PC-3 (cell line): ENCODE results near the gene EIF1. TPM values are rescaled to one million over a fixed set of nuclear protein-coding genes. Genes with fewer than 3 reads are reported as not detected.

ENCODE experiments used
- ATAC-seq: fragments of 200-7000 bp; cut with Tn5 transposase; 2 replicates; pipeline ENCODE4 v1.9.1; 2020; ENCODE audit warnings: mild to moderate bottlenecking, moderate library complexity
- BruUV-seq: library from RNA; stranded (reverse); fragments of 400-500 nt; replicated peaks from 2 replicates; lab custom pipeline; 2021; lab: Mats Ljungman, UMichigan
- CTCF ChIA-PET: fragments of 300-600 bp; sonication (Branson Sonifier 250); formaldehyde crosslinking; loops from one replicate; lab custom pipeline; 2022; ENCODE audit warnings: antibody characterized with exemption; lab: Charles Lee
- POLR2A ChIA-PET: fragments of 300-600 bp; sonication (Branson Sonifier 250); formaldehyde crosslinking; loops from one replicate; lab custom pipeline; 2022; ENCODE audit warnings: antibody characterized with exemption; ENCODE audit not compliant: unreplicated experiment; lab: Charles Lee
- DNase-seq: peaks from one replicate; pipeline ENCODE4 v3.0.0-alpha.2; 2015
- H2AFZ ChIP-seq: fragments of 300-600 bp; sonication (generic); 2 replicates; pipeline ENCODE4 v1.6.0; 2016; ENCODE audit warnings: antibody characterized with exemption, low read length
- H3F3A ChIP-seq: fragments of 300-600 bp; sonication (generic); one replicate; pipeline ENCODE4 v1.6.0; 2017; ENCODE audit warnings: antibody characterized with exemption, low read length, control low read depth, mild to moderate bottlenecking; ENCODE audit not compliant: unreplicated experiment
- H3K27ac ChIP-seq: fragments of 300-600 bp; sonication (generic); 2 replicates; pipeline ENCODE4 v1.5.1; 2016; ENCODE audit warnings: mild to moderate bottlenecking, low read length
- H3K27me3 ChIP-seq: fragments of 300-600 bp; sonication (generic); 2 replicates; pipeline ENCODE4 v1.6.1; 2016; ENCODE audit warnings: low read length, mixed read lengths
- H3K36me3 ChIP-seq: fragments of 300-600 bp; sonication (generic); 2 replicates; pipeline ENCODE4 v1.6.1; 2016; ENCODE audit warnings: low read depth, mixed run types, low read length, mixed read lengths
- H3K4me1 ChIP-seq: fragments of 300-600 bp; sonication (generic); 2 replicates; pipeline ENCODE4 v1.5.1; 2016; ENCODE audit warnings: low read length; ENCODE audit not compliant: insufficient read depth
- H3K4me2 ChIP-seq: fragments of 300-600 bp; sonication (generic); 2 replicates; pipeline ENCODE4 v1.6.0; 2016; ENCODE audit warnings: low read length
- H3K4me3 ChIP-seq: fragments of 300-600 bp; sonication (generic); 2 replicates; pipeline ENCODE4 v1.5.1; 2016; ENCODE audit warnings: mild to moderate bottlenecking, low read length, mixed read lengths
- H3K79me2 ChIP-seq: fragments of 300-600 bp; sonication (generic); 2 replicates; pipeline ENCODE4 v1.6.1; 2017; ENCODE audit warnings: low read length, mixed read lengths
- H3K9ac ChIP-seq: fragments of 300-600 bp; sonication (generic); 2 replicates; pipeline ENCODE4 v1.6.0; 2016; ENCODE audit warnings: mild to moderate bottlenecking, low read length
- H3K9me2 ChIP-seq: fragments of 300-600 bp; sonication (generic); replicated peaks from 2 replicates; pipeline ENCODE4 v1.6.1; 2016; ENCODE audit warnings: mixed run types, low read length, mixed read lengths
- H3K9me3 ChIP-seq: fragments of 300-600 bp; sonication (generic); 2 replicates; pipeline ENCODE4 v1.6.1; 2016; ENCODE audit warnings: low read length, mixed read lengths
- H4K20me1 ChIP-seq: fragments of 300-600 bp; sonication (generic); 2 replicates; pipeline ENCODE4 v1.6.1; 2016; ENCODE audit warnings: low read length, mixed read lengths
- EZH2 ChIP-seq: fragments of 300-600 bp; sonication (generic); IDR thresholded peaks from one replicate; pipeline ENCODE4 v1.6.1; 2017; ENCODE audit warnings: antibody characterized with exemption, mild to moderate bottlenecking, low read length; ENCODE audit not compliant: unreplicated experiment
- EZH2phosphoT487 ChIP-seq: fragments of 300-600 bp; sonication (generic); IDR thresholded peaks from 2 replicates; pipeline ENCODE4 v1.6.1; 2018; ENCODE audit warnings: mild to moderate bottlenecking, antibody characterized with exemption, low read length, borderline replicate concordance
- intact Hi-C: fragments of 100-400 bp; cut with micrococcal nuclease; formaldehyde crosslinking; loops from 2 replicates; pipeline ENCODE4 v1.9.0; 2023
- total RNA-seq: library from RNA; depleted of rRNA; stranded (reverse); fragments of >200 nt; gene quantifications from 2 replicates; pipeline ENCODE4 v1.2.3, GENCODE V29; 2014
- TF ChIP-seq, protein P1 (sequence below): fragments of 300-600 bp; sonication (generic); conservative IDR thresholded peaks from 2 replicates; pipeline ENCODE4 v1.5.1; 2017; ENCODE audit warnings: antibody characterized with exemption, low read depth, mild to moderate bottlenecking, low read length

Gene EIF1
- total RNA-seq, 1 experiment from 2014 or later: 88.7 TPM

DNA sequence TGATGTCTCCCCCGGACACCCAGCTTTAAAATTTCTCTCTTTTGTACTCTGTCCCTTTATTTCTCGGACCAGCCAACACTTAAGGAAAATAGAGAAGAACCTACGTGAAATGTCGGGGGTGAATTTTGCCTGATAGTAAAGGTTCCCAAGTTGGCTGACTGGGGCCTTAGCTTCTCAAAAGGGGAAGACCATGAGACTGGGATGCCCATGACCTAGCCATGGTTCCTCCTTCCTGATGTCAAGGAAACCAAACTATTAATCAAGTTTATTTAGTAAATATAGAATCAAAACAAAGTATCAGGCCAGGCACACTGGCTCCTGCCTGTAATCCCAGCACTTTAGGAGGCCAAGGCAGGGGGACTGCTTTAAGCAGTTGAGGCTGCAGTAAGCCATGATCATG is 2.4 kb upstream of the EIF1 start:
- no TSS peak for BruUV-seq
- CTCF ChIA-PET: no interaction called here
- H2AFZ ChIP-seq: no peak overlapping the region
- H3K36me3 ChIP-seq: peaks cover 21% of the 10 kb centered on the region
- peaks cover 15% of the 10 kb centered on the region for H3F3A ChIP-seq
- POLR2A ChIA-PET: no interaction called here
- no peak for TF ChIP-seq EZH2
- TF ChIP-seq, protein P1, sequence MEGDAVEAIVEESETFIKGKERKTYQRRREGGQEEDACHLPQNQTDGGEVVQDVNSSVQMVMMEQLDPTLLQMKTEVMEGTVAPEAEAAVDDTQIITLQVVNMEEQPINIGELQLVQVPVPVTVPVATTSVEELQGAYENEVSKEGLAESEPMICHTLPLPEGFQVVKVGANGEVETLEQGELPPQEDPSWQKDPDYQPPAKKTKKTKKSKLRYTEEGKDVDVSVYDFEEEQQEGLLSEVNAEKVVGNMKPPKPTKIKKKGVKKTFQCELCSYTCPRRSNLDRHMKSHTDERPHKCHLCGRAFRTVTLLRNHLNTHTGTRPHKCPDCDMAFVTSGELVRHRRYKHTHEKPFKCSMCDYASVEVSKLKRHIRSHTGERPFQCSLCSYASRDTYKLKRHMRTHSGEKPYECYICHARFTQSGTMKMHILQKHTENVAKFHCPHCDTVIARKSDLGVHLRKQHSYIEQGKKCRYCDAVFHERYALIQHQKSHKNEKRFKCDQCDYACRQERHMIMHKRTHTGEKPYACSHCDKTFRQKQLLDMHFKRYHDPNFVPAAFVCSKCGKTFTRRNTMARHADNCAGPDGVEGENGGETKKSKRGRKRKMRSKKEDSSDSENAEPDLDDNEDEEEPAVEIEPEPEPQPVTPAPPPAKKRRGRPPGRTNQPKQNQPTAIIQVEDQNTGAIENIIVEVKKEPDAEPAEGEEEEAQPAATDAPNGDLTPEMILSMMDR: no peak
- TF ChIP-seq EZH2phosphoT487: no peak
- ATAC-seq: no peak
- no peak overlapping the region for H3K27ac ChIP-seq
- intact Hi-C loops: no loop called here
- H4K20me1 ChIP-seq: peaks cover 21% of the 10 kb centered on the region
- DNase-seq: no peak
- no peak overlapping the region for H3K4me3 ChIP-seq
- H3K27me3 ChIP-seq: no peaks in the 10 kb centered on the region
- no peak overlapping the region for H3K4me2 ChIP-seq
- H3K79me2 ChIP-seq: peaks cover 25% of the 10 kb centered on the region
- H3K9me2 ChIP-seq: no peaks in the 10 kb centered on the region
- H3K9ac ChIP-seq: no peak overlapping the region
- H3K9me3 ChIP-seq: no peaks in the 10 kb centered on the region
- peaks cover 6% of the 10 kb centered on the region; the same call in 1 of the 2 replicates for H3K4me1 ChIP-seq

DNA sequence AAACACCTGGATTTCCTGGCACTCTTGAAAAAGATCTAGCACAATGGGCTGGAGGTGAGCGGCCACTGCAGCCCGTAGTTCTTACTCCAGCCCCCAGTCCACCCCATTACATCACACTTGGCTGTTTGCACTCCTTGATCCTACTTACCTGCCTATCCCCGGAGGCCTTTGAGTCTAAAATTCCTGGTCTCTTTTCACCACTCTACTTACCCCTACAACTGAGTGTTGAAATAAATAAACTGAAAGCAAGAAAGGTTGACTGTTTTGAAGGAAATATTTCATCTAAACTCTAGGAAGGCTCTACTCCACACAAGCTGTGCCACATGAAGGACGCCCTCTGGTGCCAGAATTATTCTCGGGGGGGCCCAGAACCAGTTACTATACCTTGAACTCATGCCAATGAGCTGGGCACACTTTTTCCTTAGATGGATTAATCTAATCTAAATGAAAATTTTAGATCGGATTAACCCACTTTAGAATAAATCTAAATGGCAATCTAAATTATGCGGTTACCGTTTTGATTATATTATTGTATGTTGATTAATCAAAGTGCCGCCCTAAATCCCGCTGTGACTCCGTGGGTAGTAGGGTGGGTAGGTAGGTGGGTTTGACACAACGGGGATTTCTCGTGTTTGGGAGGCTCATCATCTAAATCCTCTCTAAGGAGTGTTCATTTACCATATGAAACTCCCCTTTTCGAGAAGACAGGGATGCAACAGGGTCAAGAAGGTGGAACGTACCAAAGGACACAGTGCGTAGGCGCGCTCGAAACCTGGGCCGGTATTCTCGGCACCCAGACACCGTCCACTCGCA is 651 bp upstream of the EIF1 start:
- Histone ChIP-seq H3K9me3 (no peaks in the 10 kb centered on the region), H3K27ac (no peak overlapping the region; the same call in 1 of the 2 replicates), H3K4me3 (peak overlapping the region; percentile 97), H3K4me1 (peaks cover 6% of the 10 kb centered on the region; the same call in 1 of the 2 replicates), H3K9ac (peak overlapping the region; percentile 55), H3K4me2 (peak overlapping the region; percentile 88), H4K20me1 (peaks cover 32% of the 10 kb centered on the region), H3K27me3 (no peaks in the 10 kb centered on the region), H3F3A (peaks cover 30% of the 10 kb centered on the region), H2AFZ (peak overlapping the region; percentile 85), H3K79me2 (peaks cover 28% of the 10 kb centered on the region), H3K9me2 (no peaks in the 10 kb centered on the region), H3K36me3 (peaks cover 33% of the 10 kb centered on the region)
- intact Hi-C loops: no loop called here
- ChIA-PET POLR2A (interaction anchor here (0.5 to 1.0 kb wide), 13 partner anchors 20 to 1155 kb away, joined by 3 to 9 read pairs (median 4); partner anchors contain the start of gene JUP), CTCF (interaction anchor here (0.7 to 1.1 kb wide), 5 partner anchors 9 to 139 kb away, joined by 3 to 5 read pairs (median 3); no protein-coding TSS in a partner anchor)
- BruUV-seq: TSS peak; percentile 98
- no peak for TF ChIP-seq EZH2phosphoT487
- TF ChIP-seq, protein P1: peak; percentile 66
- DNase-seq (peak; percentile 46), ATAC-seq (no peak)
